Chondrocyte (in vitro differentiated cells): Measurements from ENCODE around the gene TMEM117. TPM values are rescaled to one million over a fixed set of nuclear protein-coding genes. Genes with fewer than 3 reads are reported as not detected.
"Not testable (repeated sequence)": the region's sequence is repeated elsewhere in the genome, so short reads cannot be mapped to it uniquely, and the experiment has no call there.

ENCODE experiments used
- DNase-seq: peaks from one replicate; pipeline ENCODE4 v3.0.0; 2021; ENCODE audit warnings: mixed read lengths, low spot score
- H3K27ac Mint-ChIP-seq: one replicate; pipeline ENCODE4 v1.8.0; 2021; ENCODE audit warnings: mild to moderate bottlenecking, moderate library complexity, mixed read lengths; ENCODE audit not compliant: unreplicated experiment
- H3K27me3 Mint-ChIP-seq: 2 replicates; pipeline ENCODE4 v1.8.0; 2021; ENCODE audit warnings: low read depth, mixed read lengths
- H3K36me3 Mint-ChIP-seq: 2 replicates; pipeline ENCODE4 v1.8.0; 2021; ENCODE audit warnings: low read depth, mixed read lengths
- H3K4me1 Mint-ChIP-seq: 2 replicates; pipeline ENCODE4 v1.8.0; 2021; ENCODE audit warnings: low read depth, mild to moderate bottlenecking, mixed read lengths
- H3K4me3 Mint-ChIP-seq: one replicate; pipeline ENCODE4 v1.8.0; 2021; ENCODE audit warnings: mild to moderate bottlenecking, moderate library complexity, mixed read lengths; ENCODE audit not compliant: unreplicated experiment
- H3K9me3 Mint-ChIP-seq: 2 replicates; pipeline ENCODE4 v1.8.0; 2021; ENCODE audit warnings: low read depth, mixed read lengths
- total RNA-seq: library from RNA; stranded (reverse); gene quantifications from 3 replicates; pipeline ENCODE4 v1.2.1, GENCODE V29; 2021
- TF ChIP-seq, protein P1 (sequence below): fragments of 200-600 bp; sonication (generic); IDR thresholded peaks from 2 replicates; pipeline ENCODE4 v1.5.0; 2021; ENCODE audit warnings: antibody characterized with exemption, mild to moderate bottlenecking, moderate library complexity

Gene TMEM117
- total RNA-seq, 1 donor from 2014 or later = 15.5 TPM

DNA sequence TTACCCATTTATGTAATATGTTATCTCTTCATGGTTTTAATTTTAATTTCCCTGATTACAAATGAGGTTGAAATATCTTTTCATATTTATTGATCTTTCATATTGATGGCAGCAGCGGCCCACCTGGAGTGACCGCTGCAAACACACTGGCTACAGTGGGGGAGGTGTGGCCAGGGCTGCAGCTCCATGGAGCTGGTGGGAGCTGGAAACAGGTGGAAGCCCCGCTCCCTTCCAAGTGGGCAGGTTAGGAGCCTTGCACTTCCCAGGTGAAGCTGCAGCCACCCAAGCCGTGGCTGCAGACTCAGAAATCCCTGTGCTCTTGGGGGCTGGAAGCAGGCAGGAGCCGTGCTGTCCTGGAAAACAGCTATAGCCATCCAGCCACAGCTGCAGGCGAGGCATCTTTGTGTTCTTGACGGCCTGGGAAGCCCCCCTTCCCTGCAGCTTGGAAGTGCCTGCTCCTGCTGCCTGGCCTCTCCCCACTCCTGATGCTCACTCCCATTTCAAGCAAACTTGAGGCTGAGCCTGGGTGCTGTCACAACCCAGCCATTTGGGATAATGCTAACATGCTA is 201.1 kb downstream of the TMEM117 start:
- Mint-ChIP-seq H3K27me3 (no peaks in the 10 kb centered on the region), H3K4me1 (no peaks in the 10 kb centered on the region), H3K9me3 (no peaks in the 10 kb centered on the region), H3K36me3 (peaks cover 1% of the 10 kb centered on the region), H3K4me3 (no peak overlapping the region), H3K27ac (no peak overlapping the region)
- no peak for DNase-seq
- TF ChIP-seq, protein P1, sequence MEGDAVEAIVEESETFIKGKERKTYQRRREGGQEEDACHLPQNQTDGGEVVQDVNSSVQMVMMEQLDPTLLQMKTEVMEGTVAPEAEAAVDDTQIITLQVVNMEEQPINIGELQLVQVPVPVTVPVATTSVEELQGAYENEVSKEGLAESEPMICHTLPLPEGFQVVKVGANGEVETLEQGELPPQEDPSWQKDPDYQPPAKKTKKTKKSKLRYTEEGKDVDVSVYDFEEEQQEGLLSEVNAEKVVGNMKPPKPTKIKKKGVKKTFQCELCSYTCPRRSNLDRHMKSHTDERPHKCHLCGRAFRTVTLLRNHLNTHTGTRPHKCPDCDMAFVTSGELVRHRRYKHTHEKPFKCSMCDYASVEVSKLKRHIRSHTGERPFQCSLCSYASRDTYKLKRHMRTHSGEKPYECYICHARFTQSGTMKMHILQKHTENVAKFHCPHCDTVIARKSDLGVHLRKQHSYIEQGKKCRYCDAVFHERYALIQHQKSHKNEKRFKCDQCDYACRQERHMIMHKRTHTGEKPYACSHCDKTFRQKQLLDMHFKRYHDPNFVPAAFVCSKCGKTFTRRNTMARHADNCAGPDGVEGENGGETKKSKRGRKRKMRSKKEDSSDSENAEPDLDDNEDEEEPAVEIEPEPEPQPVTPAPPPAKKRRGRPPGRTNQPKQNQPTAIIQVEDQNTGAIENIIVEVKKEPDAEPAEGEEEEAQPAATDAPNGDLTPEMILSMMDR = no peak

DNA sequence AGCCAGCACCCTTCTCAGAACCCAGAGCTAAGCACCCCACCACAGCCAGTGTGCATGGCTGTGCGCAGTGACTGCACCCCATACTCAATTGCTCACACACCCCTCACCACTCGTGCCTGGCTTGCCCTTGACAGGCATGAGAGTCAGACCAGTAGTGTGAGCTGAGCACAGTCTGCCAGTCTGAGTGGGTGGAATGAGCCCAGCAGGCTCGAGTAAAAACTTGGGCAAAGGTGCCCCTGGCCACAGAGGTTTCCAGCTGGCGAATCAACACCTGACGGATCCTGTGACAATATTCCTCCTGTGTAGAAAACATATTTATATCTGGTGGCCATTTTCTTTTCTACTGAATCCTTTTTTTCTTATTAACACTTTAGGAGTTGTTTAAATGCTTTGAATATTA is 202.5 kb downstream of the TMEM117 start:
- no peaks in the 10 kb centered on the region for H3K9me3 Mint-ChIP-seq
- H3K4me1 Mint-ChIP-seq = no peaks in the 10 kb centered on the region
- peaks cover 1% of the 10 kb centered on the region for H3K36me3 Mint-ChIP-seq
- no peak overlapping the region for H3K27ac Mint-ChIP-seq
- H3K4me3 Mint-ChIP-seq = no peak overlapping the region
- DNase-seq = no peak
- TF ChIP-seq, protein P1 = no peak
- H3K27me3 Mint-ChIP-seq = no peaks in the 10 kb centered on the region

DNA sequence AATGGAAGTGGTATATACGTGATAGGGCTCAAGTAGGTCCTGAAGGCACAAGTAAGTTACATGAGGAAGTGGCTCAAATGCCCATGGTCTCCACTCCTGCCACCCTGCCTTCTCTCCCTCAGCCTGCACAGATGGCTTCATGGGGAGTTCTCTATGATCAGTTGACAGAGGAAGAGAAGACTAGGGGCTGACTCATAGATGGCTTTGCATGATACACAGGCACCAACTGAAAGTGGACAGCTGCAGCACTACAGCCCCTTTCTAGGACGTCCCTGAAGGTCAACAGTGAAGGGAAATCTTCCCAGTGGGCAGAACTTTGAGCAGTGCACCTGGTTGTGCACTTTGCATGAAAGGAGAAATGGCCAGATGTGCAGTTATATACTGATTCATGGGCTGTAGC is 208.6 kb downstream of the TMEM117 start:
- H3K4me1 Mint-ChIP-seq, H3K27ac Mint-ChIP-seq, DNase-seq, H3K36me3 Mint-ChIP-seq, H3K27me3 Mint-ChIP-seq, H3K9me3 Mint-ChIP-seq, H3K4me3 Mint-ChIP-seq: not testable (repeated sequence)

DNA sequence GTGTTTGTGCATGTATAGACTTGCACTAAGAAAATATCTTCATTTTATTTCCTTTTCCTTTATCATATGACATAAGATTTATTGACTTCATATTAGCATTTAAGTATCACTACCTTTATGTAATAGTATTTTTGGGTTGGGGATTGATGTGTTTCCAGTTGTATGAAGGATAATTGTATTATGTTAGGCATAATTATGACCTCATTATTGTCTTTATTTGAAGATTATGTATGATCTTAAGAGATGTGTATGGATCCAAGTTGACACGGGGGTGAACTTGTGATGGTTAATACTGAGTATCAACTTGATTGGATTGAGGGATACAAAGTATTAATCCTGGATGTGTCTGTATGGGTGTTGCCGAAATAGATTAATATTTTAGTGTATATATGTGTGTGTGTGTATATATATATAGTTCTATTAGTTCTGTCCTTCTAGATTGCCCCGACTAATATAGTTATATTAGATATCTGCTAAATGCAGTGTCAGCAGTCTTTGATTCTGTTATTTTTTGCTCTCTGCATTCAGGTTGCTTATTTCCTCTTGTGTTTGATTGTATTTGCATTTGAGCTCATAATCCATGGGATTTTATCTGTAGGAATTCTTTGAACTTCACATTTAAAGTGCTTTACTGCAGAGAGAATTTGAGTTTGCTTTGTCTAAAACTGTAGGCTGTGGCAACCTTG is 211.0 kb downstream of the TMEM117 start:
- no peak overlapping the region for H3K4me3 Mint-ChIP-seq
- no peak for DNase-seq
- H3K36me3 Mint-ChIP-seq = peaks cover 5% of the 10 kb centered on the region
- no peaks in the 10 kb centered on the region for H3K9me3 Mint-ChIP-seq
- H3K4me1 Mint-ChIP-seq = no peaks in the 10 kb centered on the region
- H3K27me3 Mint-ChIP-seq = no peaks in the 10 kb centered on the region
- no peak overlapping the region for H3K27ac Mint-ChIP-seq
- TF ChIP-seq, protein P1 = no peak

DNA sequence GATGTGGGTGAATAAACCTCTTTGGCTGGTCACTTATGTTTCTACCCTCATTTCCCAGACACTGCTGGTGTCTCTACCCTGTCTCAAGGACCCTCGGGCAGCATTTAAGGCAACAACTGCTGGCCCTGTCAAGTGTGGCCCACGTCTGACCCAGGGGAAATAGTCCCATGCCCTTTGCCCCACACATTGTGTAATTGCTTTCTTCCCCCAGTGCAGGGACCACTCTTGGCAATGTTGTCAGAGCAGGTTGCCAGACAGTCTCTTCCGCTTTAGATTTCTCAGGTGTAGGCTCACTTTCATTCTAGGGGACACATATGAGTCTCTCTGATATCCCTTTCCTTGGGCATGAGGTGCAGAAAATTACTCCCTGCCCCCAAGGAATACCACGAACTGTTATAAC is 216.7 kb downstream of the TMEM117 start:
- no peak for DNase-seq
- Mint-ChIP-seq H3K27ac (no peak overlapping the region), H3K36me3 (no peaks in the 10 kb centered on the region), H3K4me1 (peaks cover 15% of the 10 kb centered on the region), H3K4me3 (no peak overlapping the region), H3K9me3 (no peaks in the 10 kb centered on the region), H3K27me3 (no peaks in the 10 kb centered on the region)
- TF ChIP-seq, protein P1 = no peak
